IMR-90 (cell line): Measurements from ENCODE around the gene PALMD. TPM values are rescaled to one million over a fixed set of nuclear protein-coding genes. Genes with fewer than 3 reads are reported as not detected.

ENCODE experiments used
- ATAC-seq: fragments of 200-7000 bp; cut with Tn5 transposase; 2 replicates; pipeline ENCODE4 v1.9.1; 2020; ENCODE audit warnings: low read depth, mild to moderate bottlenecking, moderate library complexity
- BruUV-seq: library from RNA; stranded (reverse); fragments of 400-500 nt; replicated peaks from 2 replicates; lab custom pipeline; 2021; lab: Mats Ljungman, UMichigan
- CTCF ChIA-PET: fragments of 300-600 bp; formaldehyde crosslinking; extraction: SDS; loops from one replicate; lab custom pipeline; 2021; ENCODE audit warnings: antibody characterized with exemption; lab: Yijun Ruan, JAX
- POLR2A ChIA-PET: fragments of 300-600 bp; sonication (Branson Sonifier 250); formaldehyde crosslinking; loops from one replicate; lab custom pipeline; 2022; ENCODE audit warnings: antibody characterized with exemption; ENCODE audit not compliant: unreplicated experiment; lab: Charles Lee
- DNase-seq: peaks from one replicate; pipeline ENCODE4 v3.0.0; 2013
- H2AFZ ChIP-seq: replicated peaks from 2 replicates; pipeline ENCODE3; 2013; ENCODE audit warnings: low read length, mild to moderate bottlenecking; ENCODE audit not compliant: poor library complexity
- H2AK5ac ChIP-seq: 2 replicates; pipeline ENCODE4 v1.6.1; 2013; ENCODE audit warnings: low read depth, low read length, inconsistent platforms
- H2AK9ac ChIP-seq: replicated peaks from 2 replicates; pipeline ENCODE3; 2013; ENCODE audit warnings: mild to moderate bottlenecking, low read depth, low read length, moderate library complexity; ENCODE audit not compliant: poor library complexity
- H2BK120ac ChIP-seq: 2 replicates; pipeline ENCODE4 v1.6.1; 2013; ENCODE audit warnings: low read depth, low read length, inconsistent platforms
- H2BK15ac ChIP-seq: 3 replicates; pipeline ENCODE4 v1.6.1; 2013; ENCODE audit warnings: low read depth, low read length, inconsistent platforms
- H2BK20ac ChIP-seq: 2 replicates; pipeline ENCODE4 v1.6.1; 2013; ENCODE audit warnings: low read depth, mild to moderate bottlenecking, inconsistent platforms, low read length, moderate library complexity
- H2BK5ac ChIP-seq: 2 replicates; pipeline ENCODE4 v1.6.1; 2013; ENCODE audit warnings: mild to moderate bottlenecking, low read depth, low read length, inconsistent platforms; ENCODE audit not compliant: poor library complexity, severe bottlenecking
- H3K14ac ChIP-seq: replicated peaks from 2 replicates; pipeline ENCODE4 v1.6.1; 2013; ENCODE audit warnings: low read depth, low read length, inconsistent platforms
- H3K18ac ChIP-seq: 2 replicates; pipeline ENCODE4 v1.6.1; 2013; ENCODE audit warnings: low read depth, low read length, control low read depth
- H3K23ac ChIP-seq: 2 replicates; pipeline ENCODE4 v1.6.1; 2013; ENCODE audit warnings: low read depth, low read length, inconsistent platforms
- H3K27ac ChIP-seq: 2 replicates; pipeline ENCODE4 v1.5.1; 2013; ENCODE audit warnings: mild to moderate bottlenecking, control low read depth, low read length; ENCODE audit not compliant: insufficient read depth
- H3K27me3 ChIP-seq: 2 replicates; pipeline ENCODE4 v1.6.1; 2013; ENCODE audit warnings: low read length; ENCODE audit not compliant: control insufficient read depth, insufficient read depth
- H3K36me3 ChIP-seq: 2 replicates; pipeline ENCODE4 v1.6.1; 2013; ENCODE audit warnings: low read length, mixed read lengths; ENCODE audit not compliant: control insufficient read depth, insufficient read depth
- H3K4ac ChIP-seq: 2 replicates; pipeline ENCODE4 v1.6.1; 2013; ENCODE audit warnings: low read depth, low read length, inconsistent platforms
- H3K4me1 ChIP-seq: 2 replicates; pipeline ENCODE4 v1.6.1; 2013; ENCODE audit warnings: low read length, mixed read lengths; ENCODE audit not compliant: control insufficient read depth, insufficient read depth
- H3K4me2 ChIP-seq: 2 replicates; pipeline ENCODE4 v1.6.1; 2013; ENCODE audit warnings: low read depth, mild to moderate bottlenecking, control low read depth, low read length, moderate library complexity
- H3K4me3 ChIP-seq: 2 replicates; pipeline ENCODE4 v1.5.1; 2013; ENCODE audit warnings: low read depth, mild to moderate bottlenecking, control low read depth, low read length, moderate library complexity; ENCODE audit not compliant: insufficient read depth
- H3K56ac ChIP-seq: 2 replicates; pipeline ENCODE4 v1.6.1; 2013; ENCODE audit warnings: low read length, inconsistent platforms; ENCODE audit not compliant: insufficient read depth; ENCODE audit errors: extremely low read depth
- H3K79me1 ChIP-seq, 2 experiments: 2 replicates each; pipeline ENCODE4 v1.6.1; 2013; ENCODE audit warnings: low read length in 2 of 2, inconsistent platforms in 1 of 2, low read depth in 1 of 2
- H3K9ac ChIP-seq: 2 replicates; pipeline ENCODE4 v1.6.1; 2013; ENCODE audit warnings: low read depth, low read length, control low read depth
- H3K9me1 ChIP-seq: 2 replicates; pipeline ENCODE4 v1.6.1; 2013; ENCODE audit warnings: low read length, inconsistent platforms; ENCODE audit not compliant: insufficient read depth
- H3K9me3 ChIP-seq: 2 replicates; pipeline ENCODE4 v1.6.1; 2013; ENCODE audit warnings: low read length; ENCODE audit not compliant: control insufficient read depth, insufficient read depth
- H4K20me1 ChIP-seq: 2 replicates; pipeline ENCODE4 v1.6.1; 2013; ENCODE audit warnings: low read length, inconsistent platforms; ENCODE audit not compliant: insufficient read depth
- H4K5ac ChIP-seq: 2 replicates; pipeline ENCODE4 v1.6.1; 2013; ENCODE audit warnings: mild to moderate bottlenecking, low read depth, low read length, control low read depth
- H4K8ac ChIP-seq, 2 experiments: 2 replicates each; pipeline ENCODE4 v1.6.1; 2013; ENCODE audit warnings: low read depth in 2 of 2, low read length in 2 of 2, control low read depth in 1 of 2, inconsistent platforms in 1 of 2
- H4K91ac ChIP-seq: 2 replicates; pipeline ENCODE4 v1.6.1; 2013; ENCODE audit warnings: low read depth, low read length, inconsistent platforms; ENCODE audit not compliant: insufficient read depth
- BHLHE40 ChIP-seq: fragments of 150-350 bp; IDR thresholded peaks from 2 replicates; pipeline ENCODE4 v1.6.1; 2016; ENCODE audit warnings: mild to moderate bottlenecking, low read depth, low read length
- CEBPB ChIP-seq: IDR thresholded peaks from 2 replicates; pipeline ENCODE4 v1.6.1; 2012; ENCODE audit warnings: low read depth, low read length, improper control_type of control experiment
- CHD1 ChIP-seq: IDR thresholded peaks from 2 replicates; pipeline ENCODE4 v1.6.1; 2012; ENCODE audit warnings: low read depth, low read length, improper control_type of control experiment
- CTCF ChIP-seq: conservative IDR thresholded peaks from 2 replicates; pipeline ENCODE4 v1.5.1; 2012; ENCODE audit warnings: mild to moderate bottlenecking, low read depth, low read length, improper control_type of control experiment
- ELK1 ChIP-seq: fragments of 150-350 bp; IDR thresholded peaks from 2 replicates; pipeline ENCODE4 v1.6.1; 2016; ENCODE audit warnings: low read depth, mild to moderate bottlenecking, low read length, moderate library complexity, borderline replicate concordance
- FOS ChIP-seq: fragments of 150-350 bp; IDR thresholded peaks from 2 replicates; pipeline ENCODE4 v1.6.1; 2016; ENCODE audit warnings: low read depth, low read length
- MAFK ChIP-seq: IDR thresholded peaks from 2 replicates; pipeline ENCODE4 v1.6.1; 2012; ENCODE audit warnings: low read depth, low read length, improper control_type of control experiment
- MAZ ChIP-seq: IDR thresholded peaks from 2 replicates; pipeline ENCODE4 v1.6.1; 2012; ENCODE audit warnings: low read depth, mild to moderate bottlenecking, low read length, improper control_type of control experiment, moderate library complexity, borderline replicate concordance
- MXI1 ChIP-seq: IDR thresholded peaks from 2 replicates; pipeline ENCODE4 v1.6.1; 2012; ENCODE audit warnings: low read depth, mild to moderate bottlenecking, low read length, moderate library complexity, borderline replicate concordance
- NFE2L2 ChIP-seq: fragments of 150-350 bp; IDR thresholded peaks from 2 replicates; pipeline ENCODE4 v1.6.1; 2016; ENCODE audit warnings: low read depth, mild to moderate bottlenecking, low read length
- POLR2A ChIP-seq: IDR thresholded peaks from 2 replicates; pipeline ENCODE4 v1.6.1; 2012; ENCODE audit warnings: mild to moderate bottlenecking, low read depth, low read length
- RAD21 ChIP-seq: IDR thresholded peaks from 2 replicates; pipeline ENCODE4 v1.6.1; 2012; ENCODE audit warnings: low read length, improper control_type of control experiment
- RCOR1 ChIP-seq: IDR thresholded peaks from 2 replicates; pipeline ENCODE4 v1.6.1; 2012; ENCODE audit warnings: mild to moderate bottlenecking, low read length, improper control_type of control experiment; ENCODE audit not compliant: insufficient replicate concordance
- RFX5 ChIP-seq: IDR thresholded peaks from 2 replicates; pipeline ENCODE4 v1.8.0; 2012; ENCODE audit warnings: low read depth, mild to moderate bottlenecking, low read length, moderate library complexity
- SMC3 ChIP-seq: fragments of 150-350 bp; IDR thresholded peaks from 2 replicates; pipeline ENCODE4 v1.6.1; 2016; ENCODE audit warnings: low read depth, mild to moderate bottlenecking, antibody characterized with exemption, low read length, moderate library complexity
- USF2 ChIP-seq: fragments of 150-350 bp; IDR thresholded peaks from 2 replicates; pipeline ENCODE4 v1.6.1; 2017; ENCODE audit warnings: mild to moderate bottlenecking, antibody characterized with exemption, low read length, low read depth
- WGBS, 2 experiments: methylation state at CpG; one replicate each; pipeline versions ENCODE4 v1.1.5 to v1.1.7; 2013; ENCODE audit warnings: missing lambda C conversion rate in 2 of 2; ENCODE audit not compliant: insufficient read length in 1 of 2; ENCODE audit errors: extremely low coverage in 2 of 2; 5-methylcytosine and 5-hydroxymethylcytosine counted together
- dilution Hi-C: fragments of 300-500 bp; cut with HindIII; formaldehyde crosslinking; loops from one replicate; pipeline ENCODE4 v1.14.3; 2018; ENCODE audit warnings: low sequenced_read_pairs; ENCODE audit not compliant: unreplicated experiment
- in situ Hi-C: fragments of 300-500 bp; cut with MboI; formaldehyde crosslinking; loops from 3 replicates; pipeline ENCODE4 v1.14.3; 2019; ENCODE audit warnings: low sequenced_read_pairs, inconsistent platforms, mixed read lengths
- intact Hi-C: fragments of 100-400 bp; cut with micrococcal nuclease; formaldehyde crosslinking; loops from 2 replicates; pipeline ENCODE4 v1.10.0; 2022
- polyA plus RNA-seq, 3 experiments: library from polyadenylated mRNA; depleted of rRNA; stranded (reverse); fragments of >200 nt; gene quantifications; 2 replicates each; pipeline ENCODE4 v1.2.3, GENCODE V29; 2012; ENCODE audit warnings: low replicate concordance in 1 of 3
- total RNA-seq: library from RNA; depleted of rRNA; stranded (reverse); fragments of >200 nt; gene quantifications from 2 replicates; pipeline ENCODE4 v1.2.3, GENCODE V29; 2012

The PALMD gene
- total and polyA plus RNA-seq, 2 of the 4 experiments (the other 2 are of a cell fraction) = 0.51 to 0.72 TPM

- BruUV-seq = no TSS peak
- CTCF ChIA-PET = interaction anchor here (0.6 to 1.4 kb wide), 2 partner anchors 11 to 12 kb away, joined by 6 read pairs; no protein-coding TSS in a partner anchor
- ATAC-seq (no peak), DNase-seq (no peak)
- no peak overlapping the region for H3K4me3 ChIP-seq
- no peaks in the 10 kb centered on the region for H3K27me3 ChIP-seq
- no peak overlapping the region for H4K8ac ChIP-seq
- H3K27ac ChIP-seq = no peak overlapping the region
- no peak overlapping the region for H2BK20ac ChIP-seq
- no peak overlapping the region for H2AK9ac ChIP-seq
- no peak overlapping the region for H4K91ac ChIP-seq
- in situ Hi-C loops (no loop called here), dilution Hi-C loops (no loop called here), intact Hi-C loops (no loop called here)
- H3K18ac ChIP-seq = no peak overlapping the region; the same call in 1 of the 2 replicates
- H2AFZ ChIP-seq = no peak overlapping the region
- no peak overlapping the region for H2AK5ac ChIP-seq
- H3K9me1 ChIP-seq = no peaks in the 10 kb centered on the region
- POLR2A ChIA-PET = interaction anchor here (0.6 to 0.7 kb wide), 2 partner anchors 8 to 31 kb away, joined by 6 to 7 read pairs; no protein-coding TSS in a partner anchor
- H3K23ac ChIP-seq = no peak overlapping the region
- no peaks in the 10 kb centered on the region for H3K79me1 ChIP-seq
- no peak overlapping the region for H3K56ac ChIP-seq
- no peak overlapping the region for H4K5ac ChIP-seq
- H2BK5ac ChIP-seq = peak overlapping the region; percentile 7
- H4K20me1 ChIP-seq = no peaks in the 10 kb centered on the region
- no peak overlapping the region for H2BK120ac ChIP-seq
- no peak overlapping the region for H3K4me2 ChIP-seq
- TF ChIP-seq BHLHE40 (no peak), RFX5 (no peak), CEBPB (no peak), CHD1 (no peak), MXI1 (no peak), NFE2L2 (no peak), CTCF (no peak), USF2 (no peak), RAD21 (no peak), FOS (no peak), RCOR1 (no peak), MAFK (no peak), SMC3 (no peak), ELK1 (no peak), MAZ (no peak), POLR2A (no peak)
- no peak overlapping the region for H2BK15ac ChIP-seq
- H3K4ac ChIP-seq = no peak overlapping the region; the same call in 1 of the 2 replicates
- H3K36me3 ChIP-seq = no peaks in the 10 kb centered on the region
- no peak overlapping the region for H3K14ac ChIP-seq
- H3K9me3 ChIP-seq = no peaks in the 10 kb centered on the region
- peaks cover 2% of the 10 kb centered on the region; the same call in 1 of the 2 replicates for H3K4me1 ChIP-seq
- no CpG with 5 or more reads among the region's 4 CpGs for WGBS, 2 experiments
- H3K9ac ChIP-seq = no peak overlapping the region
These were observed 23.1 kb upstream of the PALMD start for GRCh38 chr1:99622702-99623347.
